ENCODE measurements around the gene CD28. TPM values are rescaled to one million over a fixed set of nuclear protein-coding genes. Genes with fewer than 3 reads are reported as not detected.

Gene CD28
- total and polyA plus RNA-seq, 2 donors (not counting 3 experiments of a cell fraction or from before 2014, with no cell fraction given), result 0.15 TPM; not detected in 1

- Histone ChIP-seq H3K4me3 (replicated peaks in 1 of 3; ENCODE audit: insufficient read depth in 1 of 3, low read depth in 1 of 3, low read length in 3 of 3) (no peak overlapping the region), H3K4me2 (ENCODE audit: insufficient read depth, low read length) (no peak overlapping the region), H3K4me1 (ENCODE audit: control insufficient read depth, extremely low read depth, insufficient read depth, low read length) (peaks cover 22% of the 10 kb centered on the region), H2AFZ (ENCODE audit: low read depth, low read length) (no peak overlapping the region), H3K27ac (ENCODE audit: insufficient read depth, low read depth, low read length) (no peak overlapping the region), H3K27me3 (ENCODE audit: control insufficient read depth in 2 of 2, insufficient read depth in 2 of 2, low read length in 2 of 2) (no peaks in the 10 kb centered on the region), H3K9ac (replicated peaks; ENCODE audit: extremely low read depth, insufficient read depth, low read length) (no peak overlapping the region), H4K20me1 (replicated peaks; ENCODE audit: control insufficient read depth, extremely low read depth, insufficient read depth, low read length) (no peaks in the 10 kb centered on the region), H3K79me2 (ENCODE audit: control insufficient read depth, insufficient read depth, low read length) (no peaks in the 10 kb centered on the region), H3K9me3 (replicated peaks; ENCODE audit: control insufficient read depth, insufficient read depth, low read length) (no peaks in the 10 kb centered on the region), H3K9me1 (replicated peaks; ENCODE audit: control insufficient read depth, extremely low read depth, insufficient read depth, low read length) (no peaks in the 10 kb centered on the region), H3K36me3 (ENCODE audit: control insufficient read depth in 2 of 2, extremely low read depth in 1 of 2, insufficient read depth in 2 of 2, low read length in 2 of 2) (no peaks in the 10 kb centered on the region)
- intact Hi-C loops (cut with micrococcal nuclease), result no loop called here
- dilution Hi-C loops (cut with MboI; ENCODE audit: extremely low pct_ligation_motif_present, low sequenced_read_pairs), result no loop called here
- no TSS peak for BruUV-seq (replicated peaks)
- DNase-seq (ENCODE audit: low read depth, low spot score) (no peak), FAIRE-seq (no peak)
- TF ChIP-seq FOS (IDR thresholded peaks at IDR 0.05; ENCODE audit: borderline replicate concordance, insufficient read depth, low read length) (no peak), JUN (IDR thresholded peaks at IDR 0.05; ENCODE audit: borderline replicate concordance, insufficient read depth, insufficient read length, low read depth) (no peak), MYC (IDR thresholded peaks at IDR 0.05; ENCODE audit: low read depth, low read length) (no peak), GATA2 (IDR thresholded peaks at IDR 0.05; ENCODE audit: insufficient read depth, insufficient read length, low read depth, low read length) (no peak), POLR2AphosphoS5 (IDR thresholded peaks at IDR 0.05; ENCODE audit: insufficient read depth, low read depth, low read length) (no peak), MAX (IDR thresholded peaks at IDR 0.05; ENCODE audit: insufficient read depth, insufficient read length) (no peak), EZH2 (IDR thresholded peaks at IDR 0.05; ENCODE audit: borderline replicate concordance, low read depth, low read length, severe bottlenecking) (no peak), CTCF (IDR thresholded peaks at IDR 0.05; ENCODE audit: extremely low read depth in 1 of 2, insufficient read depth in 1 of 2, low read depth in 1 of 2, low read length in 2 of 2) (no peak), POLR2A (IDR thresholded peaks at IDR 0.05; ENCODE audit: low read depth, low read length) (no peak)
- ChIA-PET CTCF (interaction anchor here (0.6 to 1.2 kb wide), 3 partner anchors 11 to 116 kb away, joined by 3 to 5 read pairs (median 4); no protein-coding TSS in a partner anchor), POLR2A (no interaction called here)
These were observed 12.2 kb upstream of the CD28 start for GRCh38 chr2:203694191-203694590.
